GM18858 (cell line): ENCODE measurements around the gene AGAP1.

Experiments used
- ATAC-seq: cut with Tn5 transposase; IDR thresholded peaks from one replicate; pipeline ENCODE4 v1.9.1; 2021; ENCODE audit not compliant: unreplicated experiment

AGAP1 gene

GRCh38 chr2:235546436-235546835, 52.6 kb downstream of the AGAP1 start:
- ATAC-seq: no peak

- ATAC-seq: no peak
Observed at GRCh38 chr2:235549735-235550377, 56.0 kb downstream of the AGAP1 start.

GRCh38 chr2:235550378-235550760, 56.5 kb downstream of the AGAP1 start:
- ATAC-seq: no peak

GRCh38 chr2:235550946-235551345, 57.1 kb downstream of the AGAP1 start:
- no peak for ATAC-seq

- no peak for ATAC-seq
Observed at GRCh38 chr2:235551965-235552364, 58.1 kb downstream of the AGAP1 start.

GRCh38 chr2:235552671-235553070, 58.8 kb downstream of the AGAP1 start:
- ATAC-seq: no peak

- no peak for ATAC-seq
Observed at GRCh38 chr2:235553291-235553690, 59.4 kb downstream of the AGAP1 start.

- ATAC-seq: no peak
Observed at GRCh38 chr2:235553696-235554100, 59.9 kb downstream of the AGAP1 start.

- ATAC-seq: no peak
Observed at GRCh38 chr2:235554385-235554784, 60.5 kb downstream of the AGAP1 start.

GRCh38 chr2:235554936-235555335, 61.1 kb downstream of the AGAP1 start:
- ATAC-seq: no peak

- ATAC-seq: no peak
Observed at GRCh38 chr2:235555371-235555770, 61.5 kb downstream of the AGAP1 start.

GRCh38 chr2:235556086-235556485, 62.2 kb downstream of the AGAP1 start:
- ATAC-seq: no peak

- ATAC-seq: no peak
Observed at GRCh38 chr2:235556901-235557300, 63.1 kb downstream of the AGAP1 start.

- no peak for ATAC-seq
Observed at GRCh38 chr2:235557903-235558302, 64.1 kb downstream of the AGAP1 start.

GRCh38 chr2:235558572-235558971, 64.7 kb downstream of the AGAP1 start:
- no peak for ATAC-seq

- ATAC-seq: no peak
Observed at GRCh38 chr2:235560345-235560744, 66.5 kb downstream of the AGAP1 start.

- ATAC-seq: no peak
Observed at GRCh38 chr2:235561450-235561849, 67.6 kb downstream of the AGAP1 start.

GRCh38 chr2:235562065-235562747, 68.4 kb downstream of the AGAP1 start:
- no peak for ATAC-seq

GRCh38 chr2:235563056-235563910, 69.4 kb downstream of the AGAP1 start:
- no peak for ATAC-seq

GRCh38 chr2:235564066-235564465, 70.2 kb downstream of the AGAP1 start:
- no peak for ATAC-seq

GRCh38 chr2:235564884-235565530, 71.2 kb downstream of the AGAP1 start:
- ATAC-seq: no peak
